ENCODE results near the gene NUP153.

NUP153 gene

DNA sequence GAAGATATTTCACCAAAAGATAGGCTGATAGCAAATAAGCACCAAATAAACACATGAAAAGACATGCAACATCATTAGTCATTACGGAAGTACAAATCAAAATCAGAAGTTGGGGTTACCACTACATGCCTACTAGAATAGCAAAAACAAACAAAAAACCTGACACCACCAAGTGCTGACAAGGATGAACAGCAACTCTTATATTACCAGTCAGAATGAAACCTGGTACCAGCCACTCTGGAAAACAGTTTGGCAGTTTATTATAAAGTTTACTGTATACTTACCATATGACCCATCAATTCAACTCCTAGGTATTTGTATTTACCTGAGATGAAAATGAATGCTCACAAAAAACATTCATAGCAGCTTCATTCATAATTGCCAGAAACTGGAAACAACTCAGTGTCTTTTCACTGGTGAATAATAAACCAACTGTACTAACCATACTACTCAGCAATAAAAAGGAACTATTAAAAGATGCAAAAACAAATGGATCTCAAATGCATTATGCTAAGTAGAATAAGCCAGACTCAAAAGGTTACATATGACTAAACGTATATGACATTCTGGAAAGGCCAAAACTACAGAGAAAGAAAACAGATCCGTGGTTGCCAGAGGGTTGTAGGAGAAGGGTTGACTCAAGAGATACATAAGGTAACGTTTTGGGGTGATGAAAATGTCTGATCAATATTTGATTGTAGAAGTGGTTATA, 33.0 kb downstream of the NUP153 start:
- Histone ChIP-seq H3K4me3 (ENCODE audit: low read length) (no peak overlapping the region), H3K36me3 (ENCODE audit: control insufficient read depth, insufficient read depth, low read length) (peaks cover 10% of the 10 kb centered on the region), H3K9ac (ENCODE audit: low read length) (no peak overlapping the region)

DNA sequence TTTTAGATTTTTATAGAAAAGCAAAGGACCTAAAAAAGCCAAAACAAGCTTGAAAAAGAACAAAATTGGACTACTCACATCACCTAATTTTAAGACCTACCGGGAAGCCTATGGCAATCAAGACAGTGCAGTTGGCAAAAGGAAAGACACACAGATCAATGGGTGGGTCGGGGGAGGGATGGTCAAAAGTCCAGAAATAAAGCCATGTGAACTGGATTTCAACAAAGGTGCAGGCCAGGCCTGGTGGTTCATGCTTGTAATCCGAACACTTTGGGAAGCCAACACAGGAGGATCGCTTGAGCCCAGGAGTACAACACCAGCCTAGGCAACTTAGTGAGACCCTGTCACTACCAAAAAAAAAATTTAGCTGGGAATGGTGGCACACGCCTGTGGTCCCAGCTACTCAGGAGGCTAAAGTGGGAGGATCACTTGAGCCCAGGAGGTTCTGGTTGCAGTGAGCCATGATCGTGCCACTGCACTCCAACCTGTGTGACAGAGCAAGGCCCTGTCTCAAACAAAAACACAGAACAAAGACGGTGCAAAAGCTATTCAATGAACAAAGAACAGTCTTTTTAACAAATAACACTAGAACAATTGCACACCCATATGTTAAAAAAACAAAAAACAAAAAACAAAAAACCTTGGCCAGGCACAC, 34.5 kb downstream of the NUP153 start:
- Histone ChIP-seq H3K36me3 (ENCODE audit: control insufficient read depth, insufficient read depth, low read length) (peaks cover 14% of the 10 kb centered on the region), H3K9ac (ENCODE audit: low read length) (no peak overlapping the region), H3K27ac (ENCODE audit: low read depth, low read length) (no peak overlapping the region)

More for the DNA sequence above, 33.0 kb downstream of the NUP153 start:
- Histone ChIP-seq H3K27ac (ENCODE audit: low read depth, low read length) (no peak overlapping the region), H3K4me1 (ENCODE audit: control insufficient read depth, insufficient read depth, low read length) (no peaks in the 10 kb centered on the region), H3K27me3 (ENCODE audit: control insufficient read depth, insufficient read depth, low read length) (no peaks in the 10 kb centered on the region)

GRCh38 chr6:17666646-17667045, 40.1 kb downstream of the NUP153 start:
- Histone ChIP-seq H3K4me3 (ENCODE audit: low read length) (no peak overlapping the region), H3K27me3 (ENCODE audit: control insufficient read depth, insufficient read depth, low read length) (no peaks in the 10 kb centered on the region), H3K4me1 (ENCODE audit: control insufficient read depth, insufficient read depth, low read length) (no peaks in the 10 kb centered on the region), H3K27ac (ENCODE audit: low read depth, low read length) (no peak overlapping the region), H3K9ac (ENCODE audit: low read length) (no peak overlapping the region), H3K36me3 (ENCODE audit: control insufficient read depth, insufficient read depth, low read length) (peaks cover 13% of the 10 kb centered on the region)

More for the DNA sequence above, 34.5 kb downstream of the NUP153 start:
- no peak overlapping the region for H3K4me3 ChIP-seq (ENCODE audit: low read length)
- H3K27me3 ChIP-seq (ENCODE audit: control insufficient read depth, insufficient read depth, low read length) = no peaks in the 10 kb centered on the region
- H3K4me1 ChIP-seq (ENCODE audit: control insufficient read depth, insufficient read depth, low read length) = no peaks in the 10 kb centered on the region

DNA sequence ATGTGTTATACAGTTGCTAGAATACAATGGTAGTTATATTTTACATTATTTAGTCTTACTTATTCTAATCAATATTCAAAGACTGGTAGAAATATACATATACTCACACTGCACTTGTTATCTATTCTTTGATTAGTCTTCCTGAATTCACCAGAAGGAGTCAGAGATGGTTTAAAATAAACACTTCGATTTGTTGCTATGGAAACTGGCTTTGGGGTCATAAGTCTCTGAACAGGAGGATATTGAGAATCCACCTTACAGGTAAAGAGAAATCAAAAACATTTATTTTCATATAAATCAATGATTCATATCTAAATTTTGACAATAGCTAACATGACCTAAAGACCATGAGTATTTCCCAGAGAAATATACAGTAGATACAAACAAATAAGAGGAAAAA, 41.6 kb downstream of the NUP153 start:
- Histone ChIP-seq H3K4me3 (ENCODE audit: low read length) (no peak overlapping the region), H3K36me3 (ENCODE audit: control insufficient read depth, insufficient read depth, low read length) (peaks cover 15% of the 10 kb centered on the region), H3K9ac (ENCODE audit: low read length) (no peak overlapping the region), H3K27me3 (ENCODE audit: control insufficient read depth, insufficient read depth, low read length) (no peaks in the 10 kb centered on the region), H3K27ac (ENCODE audit: low read depth, low read length) (no peak overlapping the region), H3K4me1 (ENCODE audit: control insufficient read depth, insufficient read depth, low read length) (no peaks in the 10 kb centered on the region)

GRCh38 chr6:17663226-17663625, 43.5 kb downstream of the NUP153 start:
- H3K4me3 ChIP-seq (ENCODE audit: low read length) = no peak overlapping the region
- H3K36me3 ChIP-seq (ENCODE audit: control insufficient read depth, insufficient read depth, low read length) = peaks cover 12% of the 10 kb centered on the region
- no peak overlapping the region for H3K27ac ChIP-seq (ENCODE audit: low read depth, low read length)
- no peak overlapping the region for H3K9ac ChIP-seq (ENCODE audit: low read length)
- H3K4me1 ChIP-seq (ENCODE audit: control insufficient read depth, insufficient read depth, low read length) = no peaks in the 10 kb centered on the region
- H3K27me3 ChIP-seq (ENCODE audit: control insufficient read depth, insufficient read depth, low read length) = no peaks in the 10 kb centered on the region

- Histone ChIP-seq H3K36me3 (ENCODE audit: control insufficient read depth, insufficient read depth, low read length) (peaks cover 12% of the 10 kb centered on the region), H3K27ac (ENCODE audit: low read depth, low read length) (no peak overlapping the region), H3K27me3 (ENCODE audit: control insufficient read depth, insufficient read depth, low read length) (no peaks in the 10 kb centered on the region), H3K4me1 (ENCODE audit: control insufficient read depth, insufficient read depth, low read length) (no peaks in the 10 kb centered on the region), H3K4me3 (ENCODE audit: low read length) (no peak overlapping the region), H3K9ac (ENCODE audit: low read length) (no peak overlapping the region)
These were observed 44.1 kb downstream of the NUP153 start for GRCh38 chr6:17662585-17662984.

DNA sequence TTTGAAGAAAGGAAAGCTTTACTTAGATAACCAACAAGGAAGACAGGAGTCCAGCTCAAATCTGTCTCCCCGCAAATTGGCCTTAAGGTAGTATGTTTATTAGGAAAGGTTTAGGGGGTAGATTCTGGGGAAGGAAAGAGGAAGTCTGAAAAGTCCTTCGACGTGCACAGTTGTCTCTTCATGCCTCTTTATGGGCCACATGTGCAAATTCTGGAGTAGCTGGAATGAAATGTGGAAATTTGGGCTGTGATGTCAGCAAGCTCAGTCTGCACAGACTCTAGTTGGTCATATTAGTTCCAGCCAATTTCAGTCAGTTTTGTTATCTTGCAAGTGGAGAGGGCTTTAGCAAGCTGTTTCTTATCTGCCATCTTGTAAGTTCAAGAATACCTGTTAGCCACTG, 50.1 kb downstream of the NUP153 start:
- Histone ChIP-seq H3K36me3 (ENCODE audit: control insufficient read depth, insufficient read depth, low read length) (peaks cover 4% of the 10 kb centered on the region), H3K9ac (ENCODE audit: low read length) (no peak overlapping the region), H3K4me1 (ENCODE audit: control insufficient read depth, insufficient read depth, low read length) (no peaks in the 10 kb centered on the region), H3K27ac (ENCODE audit: low read depth, low read length) (no peak overlapping the region), H3K27me3 (ENCODE audit: control insufficient read depth, insufficient read depth, low read length) (no peaks in the 10 kb centered on the region), H3K4me3 (ENCODE audit: low read length) (no peak overlapping the region)

- H3K36me3 ChIP-seq (ENCODE audit: control insufficient read depth, insufficient read depth, low read length) = peaks cover 2% of the 10 kb centered on the region
- H3K27ac ChIP-seq (ENCODE audit: low read depth, low read length) = no peak overlapping the region
- no peak overlapping the region for H3K9ac ChIP-seq (ENCODE audit: low read length)
- no peaks in the 10 kb centered on the region for H3K4me1 ChIP-seq (ENCODE audit: control insufficient read depth, insufficient read depth, low read length)
- no peaks in the 10 kb centered on the region for H3K27me3 ChIP-seq (ENCODE audit: control insufficient read depth, insufficient read depth, low read length)
- no peak overlapping the region for H3K4me3 ChIP-seq (ENCODE audit: low read length)
These were observed 50.6 kb downstream of the NUP153 start for GRCh38 chr6:17656092-17656491.

- peaks cover 2% of the 10 kb centered on the region for H3K36me3 ChIP-seq (ENCODE audit: control insufficient read depth, insufficient read depth, low read length)
- no peak overlapping the region for H3K4me3 ChIP-seq (ENCODE audit: low read length)
- H3K9ac ChIP-seq (ENCODE audit: low read length) = no peak overlapping the region
- H3K4me1 ChIP-seq (ENCODE audit: control insufficient read depth, insufficient read depth, low read length) = no peaks in the 10 kb centered on the region
- no peak overlapping the region for H3K27ac ChIP-seq (ENCODE audit: low read depth, low read length)
- H3K27me3 ChIP-seq (ENCODE audit: control insufficient read depth, insufficient read depth, low read length) = no peaks in the 10 kb centered on the region
These were observed 53.4 kb downstream of the NUP153 start for GRCh38 chr6:17653198-17653882.

DNA sequence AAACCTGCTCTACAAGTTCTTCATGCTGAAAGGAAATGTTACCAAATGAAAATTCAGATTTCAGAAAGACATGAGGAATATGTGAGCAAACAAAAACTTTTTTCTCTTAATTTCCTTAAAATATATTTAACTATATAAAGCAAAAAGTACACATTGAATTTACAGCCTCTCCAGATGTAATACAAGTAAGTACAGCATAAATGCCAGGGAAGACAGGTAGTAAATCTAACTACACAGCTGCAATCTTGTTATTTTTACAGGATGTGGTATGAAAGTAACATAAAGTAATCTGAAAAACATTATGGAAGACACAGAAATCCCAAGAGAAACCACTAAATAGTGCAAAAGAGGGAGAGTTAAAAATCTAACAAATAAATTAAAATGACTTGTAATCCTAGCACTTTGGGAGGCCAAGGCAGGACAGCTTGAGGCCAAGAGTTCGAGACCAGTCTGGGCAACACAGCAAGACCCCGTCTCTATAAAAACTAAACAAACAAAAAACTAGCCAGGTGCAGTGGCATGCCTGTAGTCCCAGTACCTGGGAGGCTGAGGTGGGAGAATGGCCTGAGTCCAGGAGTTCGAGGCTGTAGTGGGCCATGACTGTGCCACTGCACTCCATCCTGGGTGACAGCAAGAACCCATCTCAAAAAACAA, 55.9 kb downstream of the NUP153 start:
- Histone ChIP-seq H3K36me3 (ENCODE audit: control insufficient read depth, insufficient read depth, low read length) (peaks cover 3% of the 10 kb centered on the region), H3K4me1 (ENCODE audit: control insufficient read depth, insufficient read depth, low read length) (no peaks in the 10 kb centered on the region), H3K27me3 (ENCODE audit: control insufficient read depth, insufficient read depth, low read length) (no peaks in the 10 kb centered on the region), H3K27ac (ENCODE audit: low read depth, low read length) (no peak overlapping the region), H3K4me3 (ENCODE audit: low read length) (no peak overlapping the region), H3K9ac (ENCODE audit: low read length) (no peak overlapping the region)

GRCh38 chr6:17648745-17649144, 58.0 kb downstream of the NUP153 start:
- Histone ChIP-seq H3K36me3 (ENCODE audit: control insufficient read depth, insufficient read depth, low read length) (peaks cover 3% of the 10 kb centered on the region), H3K9ac (ENCODE audit: low read length) (no peak overlapping the region), H3K27me3 (ENCODE audit: control insufficient read depth, insufficient read depth, low read length) (no peaks in the 10 kb centered on the region), H3K4me1 (ENCODE audit: control insufficient read depth, insufficient read depth, low read length) (no peaks in the 10 kb centered on the region), H3K4me3 (ENCODE audit: low read length) (no peak overlapping the region), H3K27ac (ENCODE audit: low read depth, low read length) (no peak overlapping the region)

- Histone ChIP-seq H3K9ac (ENCODE audit: low read length) (no peak overlapping the region), H3K4me1 (ENCODE audit: control insufficient read depth, insufficient read depth, low read length) (no peaks in the 10 kb centered on the region), H3K4me3 (ENCODE audit: low read length) (no peak overlapping the region), H3K36me3 (ENCODE audit: control insufficient read depth, insufficient read depth, low read length) (peaks cover 4% of the 10 kb centered on the region), H3K27ac (ENCODE audit: low read depth, low read length) (no peak overlapping the region), H3K27me3 (ENCODE audit: control insufficient read depth, insufficient read depth, low read length) (no peaks in the 10 kb centered on the region)
These were observed 66.2 kb downstream of the NUP153 start for GRCh38 chr6:17640477-17640917.

Measured in rectal smooth muscle tissue (tissue), 1 donor.